ENCODE measurements around the gene ATP5F1B. TPM values are rescaled to one million over a fixed set of nuclear protein-coding genes. Genes with fewer than 3 reads are reported as not detected.

ATP5F1B gene
- 527 TPM for polyA plus RNA-seq (2013)

DNA sequence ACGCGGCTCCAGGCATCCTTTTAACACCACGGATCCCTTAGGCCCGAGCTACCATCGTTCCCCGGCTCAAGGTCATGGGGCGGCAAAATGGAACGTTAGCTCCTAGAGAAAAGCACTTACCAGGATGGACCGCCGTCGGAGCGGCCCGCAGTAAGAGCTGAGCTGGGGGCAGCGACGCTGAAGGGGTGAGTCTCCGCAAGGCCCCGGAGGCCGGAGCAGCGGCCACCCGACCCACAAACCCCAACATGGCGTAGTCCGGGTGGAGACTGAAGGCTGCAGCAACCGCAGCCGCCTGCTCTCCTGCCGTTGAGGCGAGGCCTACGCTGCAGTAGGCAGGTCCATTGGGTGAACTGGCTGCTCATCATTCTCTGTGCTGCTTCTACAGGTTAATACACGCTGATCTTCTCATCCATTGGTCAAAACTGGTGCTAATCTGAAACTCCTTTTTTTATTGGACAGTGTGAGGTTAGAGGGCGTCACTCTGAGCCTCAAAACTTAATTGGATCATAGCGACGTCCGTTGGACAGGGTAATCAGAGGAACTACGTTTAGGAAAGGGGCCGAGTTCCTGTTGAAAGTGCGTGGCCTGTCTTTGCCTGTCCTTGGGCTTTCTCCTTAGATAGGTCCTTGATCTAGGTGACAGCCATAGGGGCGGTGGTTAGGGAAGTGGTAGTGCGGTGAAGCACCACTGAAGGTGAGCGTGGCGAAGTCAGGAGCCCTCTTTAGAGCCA, at the start of gene ATP5F1B:
ATP5F1B (minus strand) TSS at position 268 of the 730 bp plus-strand sequence; CDS start at position 247, 21 bp downstream.
- H3K27me3 ChIP-seq (replicated peaks in 2 of 5; ENCODE audit: control insufficient read depth in 4 of 5, insufficient read depth in 5 of 5, low read length in 4 of 5): no peaks in the 10 kb centered on the region
- peaks cover 13 to 26% (median 22%) of the 10 kb centered on the region in 4 experiments for H3K4me1 ChIP-seq (ENCODE audit: control extremely low read depth in 1 of 4, control insufficient read depth in 4 of 4, insufficient read depth in 4 of 4, low read length in 3 of 4)
- H3K36me3 ChIP-seq (ENCODE audit: control insufficient read depth in 4 of 4, insufficient read depth in 4 of 4, low read length in 3 of 4): peaks cover 8 to 39% (median 22%) of the 10 kb centered on the region in 4 experiments
- POLR2A ChIA-PET: interaction anchor here (1.1 to 2.4 kb wide), 4 partner anchors 9 to 17 kb away, joined by 3 to 10 read pairs (median 4); no protein-coding TSS in a partner anchor
- CTCF ChIA-PET: interaction anchor here (1.2 to 1.7 kb wide), 3 partner anchors 10 to 45 kb away, joined by 3 to 10 read pairs (median 3); no protein-coding TSS in a partner anchor
- DNase-seq: peak; percentile 99 to 100 (median 100)
- H3K9me3 ChIP-seq (ENCODE audit: control extremely low read depth in 1 of 5, control insufficient read depth in 4 of 5, insufficient read depth in 2 of 5, low read depth in 1 of 5, low read length in 4 of 5): no peaks in the 10 kb centered on the region
- H3K27ac ChIP-seq (ENCODE audit: insufficient read depth in 1 of 2, low read depth in 1 of 2, low read length in 2 of 2, poor library complexity in 1 of 2, severe bottlenecking in 2 of 2): peak within 1 kb of the TSS; percentile 95 to 97
- WGBS (ENCODE audit: insufficient coverage): 0% methylated on average over 32 of the region's 39 CpGs
- peak within 1 kb of the TSS; percentile 88 to 100 (median 97) for H3K4me3 ChIP-seq (ENCODE audit: control insufficient read depth in 1 of 7, extremely low read depth in 1 of 7, insufficient read depth in 4 of 7, low read depth in 2 of 7, low read length in 6 of 7)

DNA sequence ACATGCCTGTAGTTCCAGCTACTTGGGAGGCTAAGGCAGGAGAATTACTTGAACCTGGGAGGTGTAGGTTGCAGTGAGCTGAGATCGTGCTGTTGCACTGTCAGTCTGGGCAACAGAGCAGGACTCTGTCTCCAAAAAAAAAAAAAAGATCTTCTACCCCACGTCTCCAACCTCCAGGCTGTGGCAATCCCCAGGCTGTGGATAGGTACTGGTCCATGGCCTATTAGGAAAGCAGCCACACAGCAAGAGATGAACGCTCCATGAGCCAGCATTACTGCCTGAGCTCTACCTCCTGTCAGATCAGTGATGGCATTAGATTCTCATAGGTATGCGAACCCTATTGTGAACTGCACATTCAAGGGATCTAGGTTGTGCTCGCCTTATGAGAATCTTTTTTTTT, 48.4 kb upstream of the ATP5F1B start:
- DNase-seq: no peak
- H3K4me1 ChIP-seq (ENCODE audit: control extremely low read depth in 1 of 4, control insufficient read depth in 4 of 4, insufficient read depth in 4 of 4, low read length in 3 of 4): peaks cover under 1 to 6% (median 5%) of the 10 kb centered on the region in 4 experiments
- no peaks in the 10 kb centered on the region for H3K36me3 ChIP-seq (ENCODE audit: control insufficient read depth in 4 of 4, insufficient read depth in 4 of 4, low read length in 3 of 4)
- no peaks in the 10 kb centered on the region for H3K9me3 ChIP-seq (ENCODE audit: control extremely low read depth in 1 of 5, control insufficient read depth in 4 of 5, insufficient read depth in 2 of 5, low read depth in 1 of 5, low read length in 4 of 5)
- ChIA-PET POLR2A (no interaction called here), CTCF (no interaction called here)
- H3K27me3 ChIP-seq (replicated peaks in 2 of 5; ENCODE audit: control insufficient read depth in 4 of 5, insufficient read depth in 5 of 5, low read length in 4 of 5): no peaks in the 10 kb centered on the region
- no peak overlapping the region for H3K27ac ChIP-seq (ENCODE audit: insufficient read depth in 1 of 2, low read depth in 1 of 2, low read length in 2 of 2, poor library complexity in 1 of 2, severe bottlenecking in 2 of 2)
- 98% methylated on average over 3 of the region's 5 CpGs for WGBS (ENCODE audit: insufficient coverage)
- H3K4me3 ChIP-seq (ENCODE audit: control insufficient read depth in 1 of 7, extremely low read depth in 1 of 7, insufficient read depth in 4 of 7, low read depth in 2 of 7, low read length in 6 of 7): no peak overlapping the region

DNA sequence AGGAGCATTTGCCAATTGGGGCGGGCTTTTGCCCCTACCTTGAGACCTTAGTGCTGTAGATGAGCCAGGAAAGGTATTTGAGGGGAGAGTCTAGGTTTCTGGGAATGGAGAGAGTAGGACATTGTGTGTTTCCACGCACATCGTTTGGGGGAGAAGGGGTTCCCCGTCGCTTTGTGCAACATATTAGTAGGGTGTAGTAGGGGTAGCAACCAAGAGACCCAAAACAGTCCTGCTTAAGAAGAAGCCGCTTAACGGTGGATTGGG, 43.0 kb upstream of the ATP5F1B start:
- H3K4me3 ChIP-seq (ENCODE audit: control insufficient read depth in 1 of 7, extremely low read depth in 1 of 7, insufficient read depth in 4 of 7, low read depth in 2 of 7, low read length in 6 of 7): peak overlapping the region; percentile 48 to 81 (median 69)
- H3K27me3 ChIP-seq (replicated peaks in 2 of 5; ENCODE audit: control insufficient read depth in 4 of 5, insufficient read depth in 5 of 5, low read length in 4 of 5): no peaks in the 10 kb centered on the region
- H3K4me1 ChIP-seq (ENCODE audit: control extremely low read depth in 1 of 4, control insufficient read depth in 4 of 4, insufficient read depth in 4 of 4, low read length in 3 of 4): peaks cover 12 to 42% (median 33%) of the 10 kb centered on the region in 4 experiments
- peak in 1 of 3 donors; percentile 52 for DNase-seq
- WGBS (ENCODE audit: insufficient coverage): 3% methylated on average over 6 of the region's 7 CpGs
- no peaks in the 10 kb centered on the region for H3K9me3 ChIP-seq (ENCODE audit: control extremely low read depth in 1 of 5, control insufficient read depth in 4 of 5, insufficient read depth in 2 of 5, low read depth in 1 of 5, low read length in 4 of 5)
- POLR2A ChIA-PET: interaction anchor here (0.7 to 2.1 kb wide), 5 partner anchors 28 to 60 kb away, joined by 3 to 9 read pairs (median 4); partner anchors contain the start of gene NACA
- H3K27ac ChIP-seq (ENCODE audit: insufficient read depth in 1 of 2, low read depth in 1 of 2, low read length in 2 of 2, poor library complexity in 1 of 2, severe bottlenecking in 2 of 2): peak overlapping the region; percentile 95 to 99
- CTCF ChIA-PET: interaction anchor here (0.7 to 1.4 kb wide), 7 partner anchors 10 to 46 kb away, joined by 3 to 4 read pairs (median 3); no protein-coding TSS in a partner anchor
- H3K36me3 ChIP-seq (ENCODE audit: control insufficient read depth in 4 of 4, insufficient read depth in 4 of 4, low read length in 3 of 4): peaks cover 0 to 7% (median 0%) of the 10 kb centered on the region in 4 experiments

DNA sequence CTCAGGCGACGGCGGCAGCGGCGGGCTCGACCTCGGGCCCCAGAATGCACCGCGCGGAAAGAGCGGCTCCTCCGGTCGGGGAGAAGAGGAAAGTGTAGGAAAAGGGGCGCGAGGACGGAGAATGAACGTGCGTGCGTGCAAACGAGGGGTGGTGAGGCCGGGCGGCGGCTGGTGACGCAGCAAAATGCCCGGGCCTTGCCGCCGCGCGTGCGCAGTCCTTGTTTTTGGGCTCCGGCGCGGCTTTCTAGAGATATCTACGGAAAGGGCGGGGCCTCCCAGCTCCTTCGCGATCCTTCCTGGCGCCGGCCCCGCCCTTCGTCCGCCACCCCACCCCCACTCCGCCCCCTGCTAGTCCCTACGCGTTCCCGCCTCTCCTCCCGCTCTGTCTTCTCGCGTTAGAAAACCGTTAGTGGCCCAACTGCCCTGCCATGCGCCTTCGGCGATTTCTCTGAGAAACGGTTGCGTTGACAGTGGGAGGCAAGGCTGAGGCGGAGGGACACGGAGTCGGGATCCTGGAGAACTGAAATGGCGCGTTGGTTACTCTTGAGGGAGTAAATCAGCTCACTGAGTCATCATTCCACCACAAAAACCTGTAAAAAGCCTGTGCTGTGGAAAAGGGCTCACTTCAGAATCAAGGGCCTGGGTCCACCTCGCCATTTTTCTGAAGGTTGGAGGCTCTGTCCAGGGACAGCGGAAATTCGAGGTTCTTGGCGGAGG, 42.5 kb upstream of the ATP5F1B start, which contains the start of gene PTGES3:
PTGES3 (minus strand) TSS at position 156 of the 717 bp plus-strand sequence. CDS start 285 bp downstream, outside the sequence.
- H3K4me3 ChIP-seq (ENCODE audit: control insufficient read depth in 1 of 7, extremely low read depth in 1 of 7, insufficient read depth in 4 of 7, low read depth in 2 of 7, low read length in 6 of 7): peak within 1 kb of the TSS; percentile 91 to 100 (median 96)
- no peaks in the 10 kb centered on the region for H3K27me3 ChIP-seq (replicated peaks in 2 of 5; ENCODE audit: control insufficient read depth in 4 of 5, insufficient read depth in 5 of 5, low read length in 4 of 5)
- DNase-seq: peak; percentile 97 to 99 (median 98)
- no peaks in the 10 kb centered on the region for H3K9me3 ChIP-seq (ENCODE audit: control extremely low read depth in 1 of 5, control insufficient read depth in 4 of 5, insufficient read depth in 2 of 5, low read depth in 1 of 5, low read length in 4 of 5)
- peaks cover 12 to 45% (median 34%) of the 10 kb centered on the region in 4 experiments for H3K4me1 ChIP-seq (ENCODE audit: control extremely low read depth in 1 of 4, control insufficient read depth in 4 of 4, insufficient read depth in 4 of 4, low read length in 3 of 4)
- POLR2A ChIA-PET: interaction anchor here (0.9 to 2.1 kb wide), 4 partner anchors 28 to 59 kb away, joined by 3 to 9 read pairs (median 4); partner anchors contain the start of gene NACA
- 0% methylated on average over 47 of the region's 64 CpGs for WGBS (ENCODE audit: insufficient coverage)
- H3K36me3 ChIP-seq (ENCODE audit: control insufficient read depth in 4 of 4, insufficient read depth in 4 of 4, low read length in 3 of 4): peaks cover 0 to 7% (median 0%) of the 10 kb centered on the region in 4 experiments
- CTCF ChIA-PET: interaction anchor here (0.7 to 1.4 kb wide), 7 partner anchors 11 to 45 kb away, joined by 3 to 4 read pairs (median 3); no protein-coding TSS in a partner anchor
- H3K27ac ChIP-seq (ENCODE audit: insufficient read depth in 1 of 2, low read depth in 1 of 2, low read length in 2 of 2, poor library complexity in 1 of 2, severe bottlenecking in 2 of 2): peak within 1 kb of the TSS; percentile 97 to 99

DNA sequence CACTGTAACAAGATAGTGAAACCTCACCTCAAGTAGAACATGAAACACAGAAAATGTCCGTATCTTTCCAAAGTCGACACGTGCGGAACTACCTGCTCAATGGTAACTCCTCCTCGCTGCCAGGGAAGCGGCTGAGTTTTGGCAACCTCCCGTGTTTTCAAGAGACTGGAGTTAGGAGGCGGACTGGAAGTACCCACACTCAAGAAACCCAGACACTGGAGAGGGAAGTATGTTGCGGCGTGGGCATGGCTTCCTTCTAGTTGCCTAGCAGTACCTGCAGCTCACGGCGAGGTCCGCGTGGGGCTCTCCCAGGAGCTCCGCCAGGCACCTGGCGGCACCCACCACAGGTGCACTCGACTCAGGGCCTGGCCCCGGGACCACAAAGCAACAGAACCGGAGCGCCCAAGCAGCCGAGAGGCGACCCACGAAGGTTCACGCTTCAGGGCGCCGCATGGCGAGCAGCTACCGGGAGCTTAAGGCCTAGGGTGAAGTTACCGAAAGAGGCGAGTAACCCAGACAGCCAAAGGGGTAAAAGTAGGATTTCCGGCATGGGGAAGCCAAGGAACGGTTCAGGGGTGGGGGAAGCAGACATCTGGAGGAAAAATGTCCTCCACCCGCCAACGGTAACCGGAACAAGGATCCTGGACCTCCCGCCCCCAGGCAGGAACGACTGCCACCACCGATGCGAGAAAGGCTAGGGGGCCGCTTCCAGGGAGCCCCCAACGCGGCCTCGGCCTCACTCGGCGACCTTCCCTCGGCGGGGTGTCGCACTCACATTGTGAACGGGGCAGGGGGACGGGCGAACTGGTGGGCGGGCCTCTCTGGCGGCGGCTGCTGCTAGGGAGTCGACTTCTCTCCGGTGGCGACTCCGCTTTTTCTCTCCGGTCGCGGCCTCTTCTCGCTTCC, 41.7 kb upstream of the ATP5F1B start:
- Histone ChIP-seq H3K9me3 (ENCODE audit: control extremely low read depth in 1 of 5, control insufficient read depth in 4 of 5, insufficient read depth in 2 of 5, low read depth in 1 of 5, low read length in 4 of 5) (no peaks in the 10 kb centered on the region), H3K4me1 (ENCODE audit: control extremely low read depth in 1 of 4, control insufficient read depth in 4 of 4, insufficient read depth in 4 of 4, low read length in 3 of 4) (peaks cover 12 to 49% (median 36%) of the 10 kb centered on the region in 4 experiments), H3K27ac (ENCODE audit: insufficient read depth in 1 of 2, low read depth in 1 of 2, low read length in 2 of 2, poor library complexity in 1 of 2, severe bottlenecking in 2 of 2) (peak overlapping the region; percentile 97 to 99), H3K36me3 (ENCODE audit: control insufficient read depth in 4 of 4, insufficient read depth in 4 of 4, low read length in 3 of 4) (peaks cover 0 to 7% (median 0%) of the 10 kb centered on the region in 4 experiments), H3K27me3 (replicated peaks in 2 of 5; ENCODE audit: control insufficient read depth in 4 of 5, insufficient read depth in 5 of 5, low read length in 4 of 5) (no peaks in the 10 kb centered on the region), H3K4me3 (ENCODE audit: control insufficient read depth in 1 of 7, extremely low read depth in 1 of 7, insufficient read depth in 4 of 7, low read depth in 2 of 7, low read length in 6 of 7) (peak overlapping the region; percentile 91 to 100 (median 96))
- peak; percentile 56 to 76 (median 63) for DNase-seq
- POLR2A ChIA-PET: interaction anchor here (0.9 to 2.1 kb wide), 3 partner anchors 29 to 38 kb away, joined by 3 to 9 read pairs (median 4); partner anchors contain the start of gene NACA
- WGBS (ENCODE audit: insufficient coverage): under 1% methylated on average over 53 of the region's 62 CpGs
- CTCF ChIA-PET: interaction anchor here (2.0 kb wide), 1 partner anchor 51 kb away, joined by 7 read pairs; no protein-coding TSS in a partner anchor

DNA sequence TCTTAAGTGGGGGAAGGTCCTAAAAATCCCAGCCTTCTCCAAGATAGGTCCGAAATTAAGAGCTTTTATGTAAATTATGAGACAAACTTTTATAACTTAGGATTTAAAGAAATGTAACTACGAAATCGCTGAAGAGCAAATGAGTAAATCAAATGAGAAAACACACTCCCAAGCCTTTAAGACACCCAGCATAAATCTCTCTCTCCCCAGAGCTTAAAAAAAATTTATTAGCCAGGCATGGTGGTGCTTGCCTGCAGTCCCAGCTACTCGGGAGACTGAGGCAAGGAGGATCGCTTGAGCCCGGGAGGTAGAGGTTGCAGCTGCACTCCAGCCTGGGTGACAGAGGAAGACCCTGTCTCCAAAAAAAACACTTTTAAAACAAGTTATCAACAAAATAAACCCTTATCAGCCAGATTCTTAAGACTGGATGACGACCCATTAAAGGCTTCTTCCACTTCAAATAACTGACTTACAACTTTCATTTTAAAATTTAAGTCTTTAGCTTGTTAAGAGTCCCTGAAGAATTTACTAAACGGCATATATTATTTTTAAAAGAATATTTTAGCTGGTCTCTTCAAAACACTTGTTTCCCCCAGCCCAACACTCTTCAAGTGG, 39.1 kb upstream of the ATP5F1B start:
- WGBS (ENCODE audit: insufficient coverage): 70% methylated on average over 2 of the region's 8 CpGs
- no peak for DNase-seq
- H3K27me3 ChIP-seq (replicated peaks in 2 of 5; ENCODE audit: control insufficient read depth in 4 of 5, insufficient read depth in 5 of 5, low read length in 4 of 5): no peaks in the 10 kb centered on the region
- H3K36me3 ChIP-seq (ENCODE audit: control insufficient read depth in 4 of 4, insufficient read depth in 4 of 4, low read length in 3 of 4): peaks cover 0 to 15% (median 7%) of the 10 kb centered on the region in 4 experiments
- no peaks in the 10 kb centered on the region for H3K9me3 ChIP-seq (ENCODE audit: control extremely low read depth in 1 of 5, control insufficient read depth in 4 of 5, insufficient read depth in 2 of 5, low read depth in 1 of 5, low read length in 4 of 5)
- H3K27ac ChIP-seq (ENCODE audit: insufficient read depth in 1 of 2, low read depth in 1 of 2, low read length in 2 of 2, poor library complexity in 1 of 2, severe bottlenecking in 2 of 2): peak overlapping the region; percentile 71 to 99
- POLR2A ChIA-PET: interaction anchor here (1.3 kb wide), 1 partner anchor 41 kb away, joined by 6 read pairs; the partner anchor contains the start of gene NACA
- H3K4me1 ChIP-seq (ENCODE audit: control extremely low read depth in 1 of 4, control insufficient read depth in 4 of 4, insufficient read depth in 4 of 4, low read length in 3 of 4): peaks cover 12 to 56% (median 37%) of the 10 kb centered on the region in 4 experiments
- CTCF ChIA-PET: interaction anchor here (0.6 to 1.8 kb wide), 9 partner anchors 14 to 83 kb away, joined by 3 to 4 read pairs (median 3); no protein-coding TSS in a partner anchor
- peak overlapping the region in 6 of 7 experiments; percentile 8 to 96 (median 48) for H3K4me3 ChIP-seq (ENCODE audit: control insufficient read depth in 1 of 7, extremely low read depth in 1 of 7, insufficient read depth in 4 of 7, low read depth in 2 of 7, low read length in 6 of 7)
